GM19455 (cell line): Measurements from ENCODE around the gene SLC8A2.
"Not testable (repeated sequence)": the region's sequence is repeated elsewhere in the genome, so short reads cannot be mapped to it uniquely, and the experiment has no call there.

Source experiments
- ATAC-seq: cut with Tn5 transposase; IDR thresholded peaks from one replicate; pipeline ENCODE4 v1.9.1; 2021; ENCODE audit not compliant: unreplicated experiment

The SLC8A2 gene

DNA sequence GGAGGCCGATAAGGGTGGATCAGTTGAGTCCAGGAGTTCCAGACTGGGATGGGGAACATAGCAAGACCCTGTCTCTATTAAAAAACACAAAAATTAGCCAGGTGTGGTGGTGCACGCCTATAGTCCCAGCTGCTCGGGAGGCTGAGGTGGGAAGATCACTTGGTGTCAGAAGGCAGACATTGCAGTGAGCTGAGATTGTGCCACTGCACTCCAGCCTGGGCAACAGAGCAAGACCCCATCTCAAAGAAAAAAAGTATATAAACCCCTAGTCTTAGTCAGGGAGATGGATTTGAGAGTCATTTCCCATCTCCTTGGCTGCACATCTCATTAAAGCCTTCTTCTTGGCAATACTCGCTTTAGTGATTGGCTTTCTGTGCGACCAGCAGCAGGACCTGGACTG is 87.8 kb downstream of the SLC8A2 start:
- ATAC-seq: not testable (repeated sequence)

DNA sequence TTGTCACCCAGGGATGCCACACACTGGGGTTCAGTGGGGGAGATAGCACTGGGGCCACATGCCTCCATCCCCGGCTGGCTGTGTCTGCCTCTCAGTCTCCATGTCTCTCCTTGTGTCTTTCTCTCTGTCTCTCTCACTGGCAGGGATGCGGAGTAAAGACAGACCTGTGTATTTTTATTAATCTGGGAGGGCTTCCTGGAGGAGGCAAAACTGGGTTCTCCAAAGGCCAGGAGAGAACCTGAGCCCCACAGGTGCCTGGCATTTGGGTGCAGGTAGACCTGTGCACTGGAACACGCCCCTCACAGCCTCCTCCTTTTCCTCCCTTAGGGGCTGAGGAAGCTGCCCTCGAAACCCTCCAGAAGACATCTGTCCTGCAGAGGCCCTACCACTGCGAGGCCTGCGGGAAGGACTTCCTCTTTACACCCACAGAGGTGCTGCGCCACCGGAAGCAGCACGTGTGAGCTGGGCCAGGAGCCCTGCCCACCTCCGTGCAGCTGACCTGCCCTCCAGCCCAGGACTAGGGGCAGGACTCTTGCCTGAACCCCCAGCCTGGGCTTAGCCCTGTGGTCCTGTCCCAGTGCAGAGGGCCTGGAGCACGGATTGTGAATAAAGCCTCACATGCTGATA is 89.9 kb downstream of the SLC8A2 start:
- ATAC-seq: no peak

DNA sequence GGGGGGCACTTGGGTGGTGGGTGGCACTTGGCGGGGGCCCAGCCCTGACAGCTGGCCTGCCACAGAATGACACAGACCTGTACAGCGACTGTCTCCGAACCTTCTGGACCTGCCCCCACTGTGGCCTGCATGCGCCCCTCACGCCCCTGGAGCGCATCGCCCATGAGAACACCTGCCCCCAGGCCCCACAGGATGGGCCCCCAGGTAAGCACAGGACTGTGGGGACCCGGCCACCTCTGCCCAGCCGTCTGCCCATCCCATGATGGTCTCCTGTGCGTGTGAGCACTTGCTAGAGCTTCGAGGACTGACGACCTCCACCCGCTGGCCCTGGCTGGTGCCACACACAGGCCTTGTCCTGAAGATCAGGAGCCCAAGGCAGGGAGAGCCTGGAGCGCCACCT is 90.6 kb downstream of the SLC8A2 start:
- ATAC-seq: no peak

DNA sequence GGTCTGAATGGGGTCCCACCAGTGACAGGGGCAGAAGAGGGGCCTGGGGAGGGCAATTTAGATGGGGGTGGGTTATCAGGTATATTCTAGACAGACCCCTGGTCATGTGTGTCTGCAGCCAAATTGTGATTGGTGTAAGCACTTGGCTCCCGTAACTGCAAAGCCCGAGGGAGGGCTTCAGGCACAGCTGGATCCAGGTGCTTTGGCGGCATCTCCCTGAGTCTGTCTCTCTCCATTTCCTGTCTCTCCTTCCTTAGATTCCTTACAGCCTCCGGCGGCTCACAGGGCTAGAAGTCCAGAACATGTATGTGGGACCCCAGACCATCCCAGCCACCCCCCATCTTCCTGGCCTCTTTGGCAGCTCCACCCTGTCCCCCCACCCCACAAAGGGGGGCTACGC is 91.1 kb downstream of the SLC8A2 start:
- ATAC-seq: no peak

DNA sequence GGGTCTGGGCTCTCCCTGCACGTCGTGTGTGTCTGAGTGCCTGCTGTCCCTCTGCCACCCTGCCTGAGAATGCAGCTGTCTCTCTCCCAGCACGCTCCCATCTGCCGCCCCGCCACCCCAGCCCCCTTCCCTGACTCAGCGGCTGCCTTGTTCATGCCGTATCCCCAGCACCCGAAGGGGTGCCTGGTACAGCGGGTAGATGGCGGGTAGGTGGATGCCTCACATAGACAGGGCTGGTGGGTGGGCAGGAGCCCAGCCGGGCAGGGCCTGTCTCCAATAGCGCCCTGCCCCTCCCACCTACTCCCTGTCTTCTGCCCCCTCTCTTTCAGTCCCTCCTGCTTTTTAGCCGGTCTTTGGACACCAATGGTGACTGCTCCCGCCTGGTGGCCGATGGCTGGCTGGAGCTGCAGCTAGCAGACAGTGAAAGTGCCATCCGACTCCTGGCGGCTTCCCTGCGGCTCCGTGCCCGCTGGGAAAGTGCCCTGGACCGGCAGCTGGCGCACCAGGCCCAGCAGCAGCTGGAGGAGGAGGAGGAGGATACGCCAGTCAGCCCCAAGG is 92.2 kb downstream of the SLC8A2 start:
- no peak for ATAC-seq

DNA sequence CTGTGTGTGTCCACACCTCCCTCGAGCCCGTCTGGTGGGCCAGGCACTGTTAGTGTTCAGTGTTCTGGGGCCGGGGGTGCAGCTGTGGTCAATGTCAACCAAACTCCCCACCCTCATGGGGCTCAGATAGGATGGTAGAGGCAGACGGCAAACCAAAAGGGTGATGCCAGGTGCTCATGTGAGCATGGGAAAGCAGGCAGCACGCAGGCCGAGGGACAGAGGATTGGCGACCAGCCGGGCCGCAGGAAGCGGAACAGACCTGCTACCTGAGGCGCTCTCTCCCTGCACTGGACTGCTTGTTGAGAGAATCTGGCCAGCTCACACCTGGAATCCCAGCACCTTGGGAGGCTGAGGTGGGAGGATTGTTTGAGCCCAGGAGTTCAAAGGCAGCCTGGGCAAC is 93.4 kb downstream of the SLC8A2 start:
- ATAC-seq: no peak
